ENCODE measurements around the gene VPS29. TPM values are rescaled to one million over a fixed set of nuclear protein-coding genes. Genes with fewer than 3 reads are reported as not detected.

Gene VPS29
- total RNA-seq, 3 donors from 2014 or later (not counting 1 experiment from before 2014, with no cell fraction given), result 94.3 to 115 (median 99.6) TPM

- H3K27ac Mint-ChIP-seq, result no peak overlapping the region
- H3K9me3 Mint-ChIP-seq, result no peaks in the 10 kb centered on the region
- no peaks in the 10 kb centered on the region for H3K4me1 Mint-ChIP-seq
- no peaks in the 10 kb centered on the region for H3K4me1 ChIP-seq (ENCODE audit: control insufficient read depth, insufficient read depth, low read length)
- no peak for TF ChIP-seq CTCF (IDR thresholded peaks at IDR 0.05)
- no peaks in the 10 kb centered on the region for H3K36me3 ChIP-seq (ENCODE audit: control insufficient read depth, insufficient read depth, low read length)
- H3K27ac ChIP-seq (ENCODE audit: low read length), result no peak overlapping the region
- no peak for ATAC-seq
- WGBS (ENCODE audit: insufficient coverage), result 94% methylated on average over 3 of the region's 3 CpGs
- no peaks in the 10 kb centered on the region for H3K27me3 ChIP-seq (ENCODE audit: control insufficient read depth, insufficient read depth, low read length)
- DNase-seq, result no peak
- H3K27me3 Mint-ChIP-seq (ENCODE audit: low read depth in 2 of 2), result no peaks in the 10 kb centered on the region
- H3K9me3 ChIP-seq (ENCODE audit: control insufficient read depth, insufficient read depth, low read length), result no peaks in the 10 kb centered on the region
- intact Hi-C loops (cut with micrococcal nuclease), result no loop called here
- no peak overlapping the region for H3K4me3 ChIP-seq (ENCODE audit: low read length)
- no peak overlapping the region for H3K4me3 Mint-ChIP-seq
- H3K36me3 Mint-ChIP-seq, result no peaks in the 10 kb centered on the region
Measured at GRCh38 chr12:110516995-110517394, 15.1 kb upstream of the VPS29 start.

- DNase-seq, result no peak
- no peak overlapping the region for H3K27ac ChIP-seq (ENCODE audit: low read length)
- H3K4me1 Mint-ChIP-seq, result no peaks in the 10 kb centered on the region
- no peaks in the 10 kb centered on the region for H3K4me1 ChIP-seq (ENCODE audit: control insufficient read depth, insufficient read depth, low read length)
- no peaks in the 10 kb centered on the region for H3K36me3 Mint-ChIP-seq
- no peaks in the 10 kb centered on the region for H3K36me3 ChIP-seq (ENCODE audit: control insufficient read depth, insufficient read depth, low read length)
- H3K4me3 Mint-ChIP-seq, result no peak overlapping the region
- ATAC-seq, result no peak
- H3K27me3 ChIP-seq (ENCODE audit: control insufficient read depth, insufficient read depth, low read length), result no peaks in the 10 kb centered on the region
- intact Hi-C loops (cut with micrococcal nuclease), result loop anchor here (5.0 kb wide), 1 partner anchor 373 kb away; no protein-coding TSS in a partner anchor
- 60% methylated on average over 1 of the region's 1 CpG for WGBS (ENCODE audit: insufficient coverage)
- no peaks in the 10 kb centered on the region for H3K9me3 Mint-ChIP-seq
- H3K27ac Mint-ChIP-seq, result no peak overlapping the region
- H3K4me3 ChIP-seq (ENCODE audit: low read length), result no peak overlapping the region
- no peak for TF ChIP-seq CTCF (IDR thresholded peaks at IDR 0.05)
- H3K9me3 ChIP-seq (ENCODE audit: control insufficient read depth, insufficient read depth, low read length), result no peaks in the 10 kb centered on the region
- no peaks in the 10 kb centered on the region for H3K27me3 Mint-ChIP-seq (ENCODE audit: low read depth in 2 of 2)
Measured at GRCh38 chr12:110514363-110514762, 12.5 kb upstream of the VPS29 start.

GRCh38 chr12:110513842-110514241, 11.9 kb upstream of the VPS29 start:
- no peak overlapping the region for H3K27ac Mint-ChIP-seq
- H3K9me3 Mint-ChIP-seq, result no peaks in the 10 kb centered on the region
- Histone ChIP-seq H3K36me3 (ENCODE audit: control insufficient read depth, insufficient read depth, low read length) (no peaks in the 10 kb centered on the region), H3K4me3 (ENCODE audit: low read length) (no peak overlapping the region), H3K4me1 (ENCODE audit: control insufficient read depth, insufficient read depth, low read length) (no peaks in the 10 kb centered on the region), H3K9me3 (ENCODE audit: control insufficient read depth, insufficient read depth, low read length) (no peaks in the 10 kb centered on the region), H3K27ac (ENCODE audit: low read length) (no peak overlapping the region), H3K27me3 (ENCODE audit: control insufficient read depth, insufficient read depth, low read length) (no peaks in the 10 kb centered on the region)
- H3K27me3 Mint-ChIP-seq (ENCODE audit: low read depth in 2 of 2), result no peaks in the 10 kb centered on the region
- no peak for TF ChIP-seq CTCF (IDR thresholded peaks at IDR 0.05)
- H3K4me3 Mint-ChIP-seq, result no peak overlapping the region
- H3K4me1 Mint-ChIP-seq, result no peaks in the 10 kb centered on the region
- no peaks in the 10 kb centered on the region for H3K36me3 Mint-ChIP-seq
- WGBS (ENCODE audit: insufficient coverage), result 77% methylated on average over 4 of the region's 6 CpGs
- intact Hi-C loops (cut with micrococcal nuclease), result loop anchor here (5.0 kb wide), 1 partner anchor 373 kb away; no protein-coding TSS in a partner anchor
- ATAC-seq (no peak), DNase-seq (no peak)

GRCh38 chr12:110508071-110508586, 6.2 kb upstream of the VPS29 start:
- Histone ChIP-seq H3K4me1 (ENCODE audit: control insufficient read depth, insufficient read depth, low read length) (no peaks in the 10 kb centered on the region), H3K4me3 (ENCODE audit: low read length) (no peak overlapping the region), H3K27ac (ENCODE audit: low read length) (no peak overlapping the region), H3K9me3 (ENCODE audit: control insufficient read depth, insufficient read depth, low read length) (no peaks in the 10 kb centered on the region), H3K27me3 (ENCODE audit: control insufficient read depth, insufficient read depth, low read length) (no peaks in the 10 kb centered on the region), H3K36me3 (ENCODE audit: control insufficient read depth, insufficient read depth, low read length) (no peaks in the 10 kb centered on the region)
- WGBS (ENCODE audit: insufficient coverage), result no CpG with 5 or more reads among the region's 4 CpGs
- Mint-ChIP-seq H3K9me3 (no peaks in the 10 kb centered on the region), H3K36me3 (no peaks in the 10 kb centered on the region), H3K4me3 (no peak overlapping the region), H3K27me3 (ENCODE audit: low read depth in 2 of 2) (no peaks in the 10 kb centered on the region), H3K27ac (no peak overlapping the region), H3K4me1 (no peaks in the 10 kb centered on the region)
- ATAC-seq (no peak), DNase-seq (no peak)
- no peak for TF ChIP-seq CTCF (IDR thresholded peaks at IDR 0.05)
- intact Hi-C loops (cut with micrococcal nuclease), result no loop called here

Data from natural killer cell (primary cell).